NOMO-1 treated with dmso at 0.1 percent for 144 hours (cell line): ENCODE data around the gene NRIP2.

Experiments used
- DNase-seq: peaks from one replicate; lab custom pipeline; 2025; ENCODE audit not compliant: unreplicated experiment; lab: John Stamatoyannopoulos, UW

Gene NRIP2

GRCh38 chr12:2845280-2845679 lies 10.4 kb upstream of the NRIP2 start:
- no peak for DNase-seq

DNA sequence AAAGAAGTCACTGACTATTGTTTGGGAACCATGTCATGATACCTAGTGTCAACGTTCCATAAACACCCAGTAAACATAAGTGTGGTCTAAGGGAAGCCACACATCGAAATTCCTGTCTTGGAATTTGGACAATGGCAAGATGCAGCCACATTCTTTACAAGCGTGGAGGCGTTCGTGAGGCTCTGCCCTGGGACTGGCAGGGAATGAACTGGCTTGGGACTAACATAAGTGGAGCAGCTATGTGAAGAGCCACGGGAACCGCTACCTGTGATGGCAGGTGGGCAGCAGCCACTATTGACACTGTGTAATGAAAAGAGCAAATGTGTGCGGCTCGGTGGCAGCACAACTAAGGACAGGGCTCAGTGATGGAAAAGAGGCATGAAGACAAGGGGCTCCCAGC lies 10.0 kb upstream of the NRIP2 start:
- DNase-seq, result no peak

GRCh38 chr12:2842948-2843347 lies 8.1 kb upstream of the NRIP2 start:
- DNase-seq, result no peak

- no peak for DNase-seq
Measured at GRCh38 chr12:2841056-2841650, 6.3 kb upstream of the NRIP2 start.

GRCh38 chr12:2836574-2836973 lies 1.7 kb upstream of the NRIP2 start:
- no peak for DNase-seq

DNA sequence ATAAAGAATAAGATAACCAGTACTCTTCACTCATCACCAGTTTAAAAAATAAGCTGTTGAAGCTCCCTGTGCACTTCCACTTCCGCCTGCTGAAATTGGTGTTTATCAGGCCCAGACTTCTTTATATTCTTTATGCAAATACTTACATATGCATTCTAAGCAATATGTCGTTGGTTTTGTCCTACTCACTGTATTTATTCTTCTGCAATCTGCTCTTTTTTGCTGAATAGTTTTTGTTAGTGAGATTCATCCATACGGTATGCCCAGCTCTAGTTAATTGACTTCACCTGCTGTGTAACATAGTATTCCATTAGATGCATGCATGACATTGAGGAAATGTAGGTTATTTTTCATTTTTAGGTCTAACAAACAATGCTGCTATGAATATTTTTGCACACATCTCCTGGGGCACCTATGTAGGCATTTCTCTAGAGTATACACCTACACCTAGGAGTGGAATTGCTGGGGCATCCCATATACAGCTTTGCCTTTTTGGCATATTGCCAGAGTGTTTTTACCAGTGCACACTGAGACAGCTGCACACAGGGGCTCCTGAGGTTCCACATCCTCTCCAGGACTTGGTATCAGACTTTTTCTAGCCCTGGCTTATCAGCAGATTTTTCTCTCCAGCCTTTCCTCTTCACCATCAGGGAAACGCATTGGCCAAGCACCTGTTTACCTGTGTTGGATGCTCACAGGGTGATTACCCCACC lies 1.0 kb upstream of the NRIP2 start:
- DNase-seq, result no peak

- no peak for DNase-seq
Measured at GRCh38 chr12:2833810-2834209, 1.0 kb downstream of the NRIP2 start.

DNA sequence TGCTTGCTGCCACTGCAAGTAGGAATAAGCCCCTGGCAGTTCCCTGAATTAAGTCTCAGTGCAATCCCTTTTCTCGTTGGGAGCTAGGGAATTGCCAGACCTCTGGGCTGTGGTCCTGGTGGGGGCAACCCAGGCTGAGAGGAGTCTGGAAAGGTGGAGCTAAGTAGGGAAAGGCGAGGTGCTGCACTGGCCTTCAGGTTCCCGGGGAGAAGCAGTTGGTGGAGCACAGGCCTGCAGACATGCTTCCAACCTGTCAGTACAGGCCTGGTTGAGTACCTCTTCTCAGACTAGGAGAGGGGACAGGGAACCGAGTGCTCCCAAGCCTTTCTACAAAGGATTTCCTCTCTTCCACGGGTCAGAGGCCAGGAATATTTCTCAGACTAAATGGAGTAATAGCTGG lies 1.5 kb downstream of the NRIP2 start:
- no peak for DNase-seq

DNA sequence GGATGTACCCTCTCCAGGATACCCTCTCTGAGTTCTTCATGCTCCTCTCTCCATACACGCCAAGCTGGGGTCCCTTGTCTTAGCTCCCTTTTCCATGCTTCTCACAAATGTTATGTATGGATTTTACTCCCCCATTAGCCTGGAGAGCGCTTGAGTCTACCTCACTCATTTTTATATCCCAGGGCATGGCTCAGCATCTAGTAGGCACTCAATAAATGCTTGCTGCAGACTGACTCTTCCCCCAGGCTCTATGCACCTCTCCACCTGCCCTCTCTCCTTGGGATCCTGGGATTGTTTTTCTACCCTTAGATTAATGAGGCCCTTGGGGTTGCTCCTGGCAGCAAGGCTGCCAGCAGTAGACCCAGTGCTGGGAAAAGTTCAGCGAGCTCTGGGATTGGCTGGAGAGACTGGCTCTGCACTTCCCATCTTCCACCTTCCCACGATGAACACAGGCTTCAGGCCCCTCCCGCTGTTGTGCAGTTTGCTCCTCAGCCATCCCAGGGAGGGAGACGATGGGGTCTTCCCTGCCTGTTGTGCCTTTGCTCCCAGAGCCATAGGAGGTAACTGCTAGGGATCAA lies 2.2 kb downstream of the NRIP2 start:
- no peak for DNase-seq

- DNase-seq, result no peak
Measured at GRCh38 chr12:2829275-2829674, 5.6 kb downstream of the NRIP2 start.

DNA sequence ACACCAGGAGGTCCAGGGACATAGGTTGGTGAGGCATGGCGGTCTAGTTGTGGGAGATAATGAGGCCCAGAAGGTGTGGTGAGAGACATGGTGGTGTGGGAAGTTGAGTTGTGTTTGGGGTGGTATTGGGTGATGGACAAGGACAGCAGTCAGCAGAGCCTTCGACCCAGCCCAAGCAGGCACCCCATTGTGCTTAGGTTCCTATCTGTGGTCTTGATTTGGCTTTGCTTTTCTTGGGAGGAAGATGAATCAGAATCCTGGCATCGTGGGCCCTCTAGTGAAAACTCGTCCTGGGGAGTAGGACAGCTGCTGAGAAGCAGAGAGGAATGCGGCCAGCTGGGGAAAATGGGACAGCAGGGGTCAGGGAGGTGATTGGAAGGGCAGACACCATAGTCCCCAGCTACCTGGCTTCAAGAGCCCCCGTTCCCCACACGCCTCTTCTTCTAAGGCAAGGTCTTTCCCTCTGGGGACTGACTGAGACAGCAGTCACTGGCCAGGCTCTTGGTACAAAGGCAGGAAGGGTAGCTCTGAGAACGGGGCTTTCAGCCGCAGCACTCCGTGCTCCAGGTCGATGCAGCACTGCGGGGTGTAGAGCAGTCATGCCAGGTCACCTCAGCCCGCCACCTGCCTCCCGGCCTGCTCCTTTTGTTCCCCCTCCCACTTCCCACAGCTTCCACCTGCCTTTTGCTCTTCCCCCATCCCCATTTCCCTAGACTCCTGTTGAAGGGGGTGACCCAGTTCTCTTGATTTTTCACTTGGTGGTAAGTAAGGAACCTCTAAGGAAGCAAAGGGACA lies 7.9 kb downstream of the NRIP2 start:
- DNase-seq, result no peak

GRCh38 chr12:2826036-2826435 lies 8.8 kb downstream of the NRIP2 start:
- DNase-seq, result no peak

DNA sequence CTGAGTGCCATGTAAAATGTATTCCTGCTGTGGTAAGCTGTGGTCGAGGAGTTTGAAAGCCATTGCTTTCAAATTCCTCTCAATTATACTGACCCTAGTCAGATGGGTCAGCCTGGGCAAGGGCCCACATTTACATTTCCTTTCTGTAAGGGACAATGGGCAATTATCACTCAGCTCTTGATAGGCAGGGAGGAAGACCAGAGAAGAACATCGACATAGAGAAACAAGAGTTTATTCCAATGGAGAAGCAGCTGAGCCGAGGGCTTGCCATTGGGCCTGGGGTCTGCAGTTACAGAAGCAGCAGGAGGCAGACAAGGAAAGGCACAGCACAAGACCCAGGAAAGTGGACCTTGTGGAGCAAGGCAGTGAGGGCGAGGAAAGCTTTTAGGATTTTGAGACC lies 9.7 kb downstream of the NRIP2 start:
- no peak for DNase-seq

DNA sequence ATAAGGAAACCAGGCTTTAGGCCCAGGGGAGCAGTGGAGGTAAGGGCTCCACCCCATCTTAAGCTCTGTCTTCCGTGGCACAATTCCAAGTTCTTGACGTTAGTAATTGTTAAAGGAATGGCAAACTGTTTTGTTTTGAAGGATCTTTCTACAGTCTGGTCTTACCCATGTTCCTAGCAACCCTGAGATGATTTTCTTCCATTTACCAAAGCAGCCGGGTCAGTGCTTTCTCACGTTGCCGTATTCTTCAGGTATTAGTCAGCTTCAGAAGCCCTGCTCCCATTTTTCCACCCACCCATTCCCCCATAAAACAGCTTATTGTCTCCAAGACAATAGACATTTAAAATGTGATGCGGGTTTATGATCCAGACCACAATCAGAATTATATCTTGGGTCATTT lies 10.3 kb downstream of the NRIP2 start:
- no peak for DNase-seq

- DNase-seq, result no peak
Measured at GRCh38 chr12:2823483-2823882, 11.4 kb downstream of the NRIP2 start.

DNA sequence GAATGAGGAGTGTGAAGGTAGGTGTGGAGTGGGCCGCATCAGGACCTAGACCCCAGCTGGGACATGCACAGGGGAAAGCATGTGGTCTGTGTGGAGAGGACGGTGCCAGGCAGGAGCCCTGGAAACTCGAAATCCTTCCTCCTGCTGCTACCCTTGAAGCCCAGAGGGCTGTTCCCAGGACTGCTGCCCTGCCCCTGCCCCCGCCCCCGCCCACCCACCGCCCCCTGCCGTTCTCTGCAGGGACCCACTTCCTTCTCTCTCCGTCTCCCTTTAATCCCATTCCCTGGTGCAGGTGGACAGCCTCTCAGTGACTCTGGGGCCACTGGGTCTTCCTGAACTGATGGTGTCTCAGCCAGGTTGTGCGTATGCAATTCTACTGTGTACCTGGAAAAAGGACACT lies 14.4 kb downstream of the NRIP2 start:
- DNase-seq, result no peak

DNA sequence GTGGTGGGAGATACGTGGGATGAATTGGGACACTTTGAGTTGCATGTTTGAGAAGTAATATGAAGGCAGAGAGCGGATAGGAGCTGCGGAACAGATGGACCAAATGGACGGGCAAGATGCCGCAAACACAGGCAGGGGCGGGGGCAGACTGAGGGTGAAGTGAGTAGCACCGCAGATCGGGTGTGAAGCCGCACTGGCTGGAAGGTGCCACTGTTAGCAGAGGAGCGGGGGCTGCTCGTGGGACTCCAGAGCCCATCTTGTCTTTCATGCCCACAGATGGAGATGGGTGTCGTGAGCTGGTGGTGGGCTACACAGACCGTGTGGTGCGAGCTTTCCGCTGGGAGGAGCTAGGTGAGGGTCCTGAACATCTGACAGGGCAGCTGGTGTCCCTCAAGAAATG lies 15.0 kb downstream of the NRIP2 start:
- no peak for DNase-seq

DNA sequence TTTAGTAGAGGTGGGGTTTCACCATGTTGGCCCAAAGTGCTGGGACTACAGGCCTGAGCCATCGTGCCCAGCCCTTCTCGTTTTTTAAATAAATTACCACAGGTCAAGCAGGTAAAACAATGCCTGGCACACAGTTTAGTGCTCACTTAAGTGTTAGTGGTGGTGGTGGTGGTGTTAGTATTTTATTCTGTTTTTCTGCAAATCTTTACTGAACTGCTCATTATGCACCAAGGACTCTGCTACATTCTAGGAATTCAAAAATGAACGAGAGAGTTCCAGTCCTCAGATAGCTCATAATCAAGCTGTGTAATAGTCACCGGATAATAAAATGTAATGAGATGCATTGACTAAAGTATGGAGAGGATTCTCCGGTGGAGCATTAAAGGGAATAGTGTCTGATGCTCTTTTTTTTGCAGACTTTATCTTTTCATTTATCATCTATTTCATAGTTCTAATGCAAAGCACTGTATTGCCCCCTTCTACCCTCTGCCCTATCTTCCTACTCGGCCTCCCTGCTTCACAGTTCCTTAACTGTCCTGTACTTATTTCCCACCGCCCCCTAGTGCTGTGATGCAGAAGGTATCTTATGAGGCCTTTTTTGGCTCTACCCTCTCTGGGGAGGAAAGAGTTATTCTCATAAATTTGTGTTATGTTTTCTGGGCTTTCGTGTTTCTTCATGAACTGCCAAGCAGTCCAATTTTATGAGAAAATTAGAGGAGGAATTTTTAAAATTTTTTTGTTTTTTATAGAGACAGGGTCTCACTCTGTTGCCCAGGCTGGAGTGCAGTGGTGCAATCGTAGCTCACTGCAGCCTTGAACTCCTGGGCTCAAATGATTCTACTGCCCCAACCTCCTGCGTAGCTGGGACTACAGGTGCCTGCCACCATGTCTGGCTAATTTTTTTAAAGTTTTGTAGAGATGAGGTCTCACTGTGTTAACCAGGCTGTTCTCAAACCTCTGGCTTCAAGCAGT lies 21.3 kb downstream of the NRIP2 start:
- DNase-seq, result peak; percentile 89

DNA sequence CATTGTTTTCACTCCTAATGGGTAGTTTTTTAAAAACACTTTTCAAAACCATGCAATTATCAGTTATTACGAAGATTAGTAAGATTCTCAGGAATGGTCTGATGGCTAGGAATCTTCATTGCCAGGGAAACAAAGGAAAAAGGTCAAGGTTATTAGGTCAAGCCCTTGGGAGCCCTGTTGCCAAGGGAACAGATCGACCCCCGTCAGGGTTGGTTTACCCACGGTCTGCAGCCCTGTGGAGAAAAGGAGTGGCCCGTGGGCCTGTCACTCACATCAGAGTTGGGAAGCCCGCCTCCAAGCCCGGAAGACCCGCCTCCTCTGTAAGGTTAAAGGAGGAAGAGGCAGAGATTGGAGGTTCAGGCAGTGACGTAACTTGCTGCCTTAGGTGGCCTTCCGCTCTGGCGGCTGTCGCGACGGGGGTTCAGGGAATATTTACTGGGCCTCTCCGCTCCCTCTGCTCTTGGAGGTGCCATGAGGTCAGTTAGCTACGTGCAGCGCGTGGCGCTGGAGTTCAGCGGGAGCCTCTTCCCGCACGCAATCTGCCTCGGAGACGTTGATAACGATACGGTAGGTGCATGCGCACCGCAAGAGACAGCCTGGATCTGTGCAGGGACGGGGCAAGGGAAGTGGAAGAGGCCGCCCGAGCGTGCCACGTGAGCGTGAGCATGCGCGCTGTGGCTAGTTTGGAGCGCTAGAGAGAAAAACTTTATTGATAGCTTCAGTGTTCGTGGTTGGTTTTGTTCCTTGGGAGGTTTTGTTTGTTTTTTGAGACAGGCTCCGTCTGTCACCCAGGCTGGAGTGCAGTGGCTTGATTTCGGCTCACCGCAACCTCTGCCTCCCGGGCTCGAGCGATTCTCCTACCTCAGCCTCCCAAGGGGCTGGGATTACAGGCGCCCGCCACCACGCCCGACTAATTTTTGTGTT lies 22.3 kb downstream of the NRIP2 start, which contains the start of gene ITFG2:
ITFG2 (plus strand) TSS at position 379 of the 924 bp plus-strand sequence; CDS start at position 472, 93 bp downstream.
- DNase-seq, result peak; percentile 98

DNA sequence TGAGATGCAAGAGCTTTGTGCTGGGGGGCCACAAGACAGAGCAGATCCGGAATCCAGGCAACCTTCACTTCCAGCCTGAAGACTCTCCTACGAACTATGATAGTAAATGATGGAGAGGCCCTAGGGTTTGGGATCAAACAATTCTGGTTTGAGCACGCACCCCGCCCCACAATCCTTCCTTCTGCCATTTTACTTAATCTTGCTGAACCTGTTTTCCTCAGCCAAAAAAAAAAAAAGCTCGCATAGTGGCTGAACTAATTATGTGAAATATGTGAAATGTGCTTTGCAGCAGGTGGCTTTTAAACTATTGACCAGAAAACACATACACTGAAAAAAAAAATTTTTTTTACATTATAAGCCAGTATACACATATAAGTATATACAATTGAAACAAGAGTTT lies 23.0 kb downstream of the NRIP2 start:
- DNase-seq, result no peak
